HepG2 (cell line): ENCODE data around the gene LILRB3. TPM values are rescaled to one million over a fixed set of nuclear protein-coding genes. Genes with fewer than 3 reads are reported as not detected.

ENCODE experiments used
- ATF7-NPFF ChIP-seq: sonication (generic); formaldehyde crosslinking; IDR thresholded peaks from 2 replicates; pipeline ENCODE4 v1.8.1; 2023; ENCODE audit warnings: mild to moderate bottlenecking, low read depth, missing genetic modification reagents, moderate library complexity
- HNRNPH1 ChIP-seq: fragments of 200-400 bp; formaldehyde crosslinking; optimal IDR thresholded peaks from 2 replicates; pipeline ENCODE3; 2017; ENCODE audit warnings: mild to moderate bottlenecking, low read depth, low read length
- MAZ ChIP-seq, 2 experiments: sonication (generic) in 1 of 2; formaldehyde crosslinking in 1 of 2; IDR thresholded peaks; 2 replicates each; pipeline versions ENCODE4 v1.5.0 to v1.6.1; 2012 to 2020; ENCODE audit warnings: low read depth in 2 of 2, mild to moderate bottlenecking in 2 of 2, borderline replicate concordance in 1 of 2, improper control_type of control experiment in 1 of 2, low read length in 1 of 2, missing genetic modification reagents in 1 of 2, moderate library complexity in 1 of 2
- MEIS1 ChIP-seq: sonication (generic); formaldehyde crosslinking; IDR thresholded peaks from 2 replicates; pipeline ENCODE4 v1.9.0; 2021; ENCODE audit warnings: mild to moderate bottlenecking, missing genetic modification reagents, moderate library complexity, borderline replicate concordance
- NFKBIZ ChIP-seq: IDR thresholded peaks from 2 replicates; pipeline ENCODE4 v1.6.1; 2018; ENCODE audit warnings: missing genetic modification reagents, missing compliant biosample characterization
- PCBP1 ChIP-seq: fragments of 200-400 bp; formaldehyde crosslinking; IDR thresholded peaks from 2 replicates; pipeline ENCODE4 v1.6.1; 2017; ENCODE audit warnings: mild to moderate bottlenecking, low read depth, low read length, borderline replicate concordance
- PHB2 ChIP-seq: fragments of 450-650 bp; IDR thresholded peaks from 2 replicates; pipeline ENCODE4 v1.6.1; 2018; ENCODE audit not compliant: partially characterized antibody
- PRDM15 ChIP-seq: sonication (generic); formaldehyde crosslinking; IDR thresholded peaks from 2 replicates; pipeline ENCODE4 v1.4.0; 2020; ENCODE audit warnings: missing genetic modification reagents
- SKI ChIP-seq: fragments of 450-650 bp; IDR thresholded peaks from one replicate; pipeline ENCODE4 v1.6.1; 2018; ENCODE audit warnings: mild to moderate bottlenecking; ENCODE audit not compliant: partially characterized antibody
- TFE3 ChIP-seq: IDR thresholded peaks from 2 replicates; pipeline ENCODE4 v1.6.1; 2016
- ZNF180 ChIP-seq: sonication (generic); formaldehyde crosslinking; IDR thresholded peaks from 2 replicates; pipeline ENCODE4 v1.4.0; 2020; ENCODE audit warnings: low read depth, missing genetic modification reagents, borderline replicate concordance
- ZNF20 ChIP-seq: sonication (generic); formaldehyde crosslinking; IDR thresholded peaks from 2 replicates; pipeline ENCODE4 v1.4.0; 2020; ENCODE audit warnings: mild to moderate bottlenecking, moderate library complexity, missing genetic modification reagents
- ZNF235 ChIP-seq: sonication (generic); formaldehyde crosslinking; IDR thresholded peaks from 2 replicates; pipeline ENCODE4 v1.8.1; 2023; ENCODE audit warnings: mild to moderate bottlenecking, missing genetic modification reagents, borderline replicate concordance
- ZNF30 ChIP-seq: sonication (generic); formaldehyde crosslinking; IDR thresholded peaks from 2 replicates; pipeline ENCODE4 v1.5.0; 2020; ENCODE audit warnings: mild to moderate bottlenecking, missing genetic modification reagents
- ZNF343 ChIP-seq: sonication (generic); formaldehyde crosslinking; IDR thresholded peaks from 2 replicates; pipeline ENCODE4 v1.4.0; 2020; ENCODE audit warnings: mild to moderate bottlenecking, missing genetic modification reagents
- ZNF589 ChIP-seq: sonication (generic); formaldehyde crosslinking; conservative IDR thresholded peaks from 2 replicates; pipeline ENCODE4 v1.8.0; 2022; ENCODE audit warnings: mild to moderate bottlenecking, moderate library complexity, missing genetic modification reagents
- ZNF740 ChIP-seq: sonication (generic); formaldehyde crosslinking; IDR thresholded peaks from 2 replicates; pipeline ENCODE4 v1.4.0; 2020; ENCODE audit warnings: missing genetic modification reagents
- ZSCAN20 ChIP-seq: sonication (generic); formaldehyde crosslinking; IDR thresholded peaks from 2 replicates; pipeline ENCODE4 v1.4.0; 2020; ENCODE audit warnings: missing genetic modification reagents, mild to moderate bottlenecking, borderline replicate concordance
- polyA plus RNA-seq, 8 experiments: library from polyadenylated mRNA; depleted of rRNA in 3 of 8; stranded (reverse) in 7 of 8; unstranded in 1 of 8; fragments of >200 nt; fragmentation: Illumina TruSeq in 4 of 8; extraction: Trizol in 4 of 8; gene quantifications; 2 replicates each; pipeline versions ENCODE4 v1.2.1 to v1.2.3, GENCODE V29; 2011 to 2016; ENCODE audit warnings: low read depth in 4 of 8, missing spikeins in 1 of 8, mixed read lengths in 1 of 8; ENCODE audit not compliant: insufficient read depth in 1 of 8
- total RNA-seq, 5 experiments: library from RNA; depleted of rRNA; stranded (reverse); fragments of >200 nt; fragmentation: Illumina TruSeq; extraction: Trizol; gene quantifications; 2 replicates each; pipeline ENCODE4 v1.2.3, GENCODE V29; 2016; ENCODE audit warnings: low read depth in 1 of 5
- TF ChIP-seq, protein P1 (sequence below): sonication (generic); formaldehyde crosslinking; conservative IDR thresholded peaks from 2 replicates; pipeline ENCODE4 v1.4.0; 2020; ENCODE audit warnings: missing genetic modification reagents

Gene LILRB3
- total and polyA plus RNA-seq, 2 of the 13 experiments (the other 11 are each of a cell fraction or from before 2014, with no cell fraction given), result 0.22 TPM; not detected in 1

GRCh38 chr19:54201172-54201701, 21.6 kb downstream of the LILRB3 start (continued):
- TF ChIP-seq MAZ (IDR thresholded peaks at IDR 0.05; ENCODE audit: borderline replicate concordance, low read depth, low read length) (no peak), MAZ (CRISPR knock-in tag; IDR thresholded peaks at IDR 0.05; ENCODE audit: low read depth) (no peak), ATF7-NPFF (no peak), ZNF589 (no peak), ZNF180 (CRISPR knock-in tag) (no peak), PHB2 (no peak), ZNF30 (CRISPR knock-in tag) (peak; percentile 72; the same call in 1 of the 2 replicates), MEIS1 (no peak; the same call in 1 of the 2 replicates), TFE3 (CRISPR knock-in tag) (no peak), PCBP1 (no peak), ZSCAN20 (CRISPR knock-in tag) (peak; percentile 43; the same call in 1 of the 2 replicates), NFKBIZ (CRISPR knock-in tag) (no peak), ZNF20 (no peak), ZNF235 (CRISPR knock-in tag) (no peak), PRDM15 (CRISPR knock-in tag) (no peak), ZNF740 (CRISPR knock-in tag) (0 out of 2 replicates have a peak, but pooled peaks have one; percentile 9), HNRNPH1 (no peak), ZNF343 (CRISPR knock-in tag) (no peak), SKI (no peak)
- TF ChIP-seq, protein P1, sequence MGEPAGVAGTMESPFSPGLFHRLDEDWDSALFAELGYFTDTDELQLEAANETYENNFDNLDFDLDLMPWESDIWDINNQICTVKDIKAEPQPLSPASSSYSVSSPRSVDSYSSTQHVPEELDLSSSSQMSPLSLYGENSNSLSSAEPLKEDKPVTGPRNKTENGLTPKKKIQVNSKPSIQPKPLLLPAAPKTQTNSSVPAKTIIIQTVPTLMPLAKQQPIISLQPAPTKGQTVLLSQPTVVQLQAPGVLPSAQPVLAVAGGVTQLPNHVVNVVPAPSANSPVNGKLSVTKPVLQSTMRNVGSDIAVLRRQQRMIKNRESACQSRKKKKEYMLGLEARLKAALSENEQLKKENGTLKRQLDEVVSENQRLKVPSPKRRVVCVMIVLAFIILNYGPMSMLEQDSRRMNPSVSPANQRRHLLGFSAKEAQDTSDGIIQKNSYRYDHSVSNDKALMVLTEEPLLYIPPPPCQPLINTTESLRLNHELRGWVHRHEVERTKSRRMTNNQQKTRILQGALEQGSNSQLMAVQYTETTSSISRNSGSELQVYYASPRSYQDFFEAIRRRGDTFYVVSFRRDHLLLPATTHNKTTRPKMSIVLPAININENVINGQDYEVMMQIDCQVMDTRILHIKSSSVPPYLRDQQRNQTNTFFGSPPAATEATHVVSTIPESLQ (CRISPR knock-in tag), result no peak
